SK-N-DZ (cell line): Measurements from ENCODE around the gene UFSP1.
A peak's percentile ranks its signal among the peaks of the same experiment; 100 is the strongest.

Source experiments
- DNase-seq: peaks from one replicate; pipeline ENCODE4 v3.0.0-alpha.2; 2015; ENCODE audit warnings: low spot score

Gene UFSP1

GRCh38 chr7:100895956-100896731 lies 6.6 kb upstream of the UFSP1 start:
- no peak for DNase-seq

- no peak for DNase-seq
Measured at GRCh38 chr7:100895701-100895955, 6.1 kb upstream of the UFSP1 start, which contains the start of gene ACHE. ACHE (minus strand) TSS chr7:100895888; CDS start chr7:100894232, 1,656 bp downstream.

GRCh38 chr7:100894860-100895700 lies 5.6 kb upstream of the UFSP1 start:
- DNase-seq: peak; percentile 57

- DNase-seq: no peak
Measured at GRCh38 chr7:100893910-100894721, 4.6 kb upstream of the UFSP1 start.

- DNase-seq: no peak
Measured at GRCh38 chr7:100893318-100893895, 3.9 kb upstream of the UFSP1 start.

- DNase-seq: no peak
Measured at GRCh38 chr7:100892364-100893317, 3.1 kb upstream of the UFSP1 start.

GRCh38 chr7:100891568-100892247 lies 2.2 kb upstream of the UFSP1 start:
- no peak for DNase-seq

GRCh38 chr7:100890653-100891567 lies 1.4 kb upstream of the UFSP1 start:
- DNase-seq: no peak

- DNase-seq: no peak
Measured at GRCh38 chr7:100888291-100888987, 1.1 kb downstream of the UFSP1 start.

- DNase-seq: no peak
Measured at GRCh38 chr7:100887516-100888290, 1.8 kb downstream of the UFSP1 start.

GRCh38 chr7:100886936-100887515 lies 2.5 kb downstream of the UFSP1 start:
- DNase-seq: no peak

GRCh38 chr7:100886142-100886935 lies 3.2 kb downstream of the UFSP1 start:
- DNase-seq: no peak

GRCh38 chr7:100885440-100886141 lies 3.9 kb downstream of the UFSP1 start:
- no peak for DNase-seq

- DNase-seq: no peak
Measured at GRCh38 chr7:100884736-100885439, 4.6 kb downstream of the UFSP1 start.
